Stomach (tissue), 9 donors: ENCODE measurements around the gene CRHR1. TPM values are rescaled to one million over a fixed set of nuclear protein-coding genes. Genes with fewer than 3 reads are reported as not detected.

Source experiments
- DNase-seq, 2 donors: peaks; one replicate each; pipeline versions ENCODE4 v3.0.0 to v3.0.0-alpha.2; 2013 to 2019
- H3K27ac ChIP-seq, 5 donors: fragments of 200-600 bp in 4 of 5; sonication (generic) in 4 of 5; one replicate each; pipeline ENCODE4 v1.5.1; 2013 to 2019; ENCODE audit warnings: mild to moderate bottlenecking in 1 of 5, moderate library complexity in 1 of 5
- H3K27me3 ChIP-seq, 3 donors: fragments of 200-600 bp; sonication (generic); one replicate each; pipeline ENCODE4 v1.5.1; 2017 to 2019; ENCODE audit warnings: mixed run types in 1 of 3
- H3K36me3 ChIP-seq, 4 donors: fragments of 200-600 bp; sonication (generic); 1 replicate in 3 of 4; 2 replicates in 1 of 4; pipeline ENCODE4 v1.5.1; 2016 to 2019
- H3K4me1 ChIP-seq, 4 donors: fragments of 200-600 bp; sonication (generic); one replicate each; pipeline ENCODE4 v1.5.1; 2016 to 2019
- H3K4me3 ChIP-seq, 4 donors: fragments of 200-600 bp; sonication (generic) in 3 of 4; one replicate each; pipeline ENCODE4 v1.5.1; 2016 to 2019; ENCODE audit warnings: mild to moderate bottlenecking in 1 of 4
- H3K9me3 ChIP-seq, 4 donors: fragments of 200-600 bp; sonication (generic); one replicate each; pipeline ENCODE4 v1.5.1; 2016 to 2019
- EP300 ChIP-seq: sonication (generic); formaldehyde crosslinking; IDR thresholded peaks from one replicate; pipeline ENCODE4 v1.6.1; 2017; ENCODE audit warnings: antibody characterized with exemption
- POLR2A ChIP-seq, 4 donors: fragments of 450-650 bp; IDR thresholded peaks; one replicate each; pipeline ENCODE4 v1.6.1; 2016; ENCODE audit warnings: antibody characterized with exemption in 4 of 4, control low read depth in 2 of 4, mild to moderate bottlenecking in 1 of 4, moderate library complexity in 1 of 4
- POLR2AphosphoS5 ChIP-seq, 3 donors: sonication (generic); formaldehyde crosslinking; IDR thresholded peaks; one replicate each; pipeline ENCODE4 v1.6.1; 2016; ENCODE audit warnings: antibody characterized with exemption in 3 of 3
- WGBS, 5 donors: extraction: QIAGEN DNeasy Blood & Tissue Kit in 3 of 5; methylation state at CpG; one replicate each; pipeline versions ENCODE4 v1.1.5 to v1.1.7; 2013 to 2018; 5-methylcytosine and 5-hydroxymethylcytosine counted together
- intact Hi-C: fragments of 100-400 bp; cut with DNase I; formaldehyde crosslinking; loops from one replicate; pipeline ENCODE4 v1.15.1; 2023; ENCODE audit warnings: low total_unique reads
- polyA plus RNA-seq, 3 donors: library from polyadenylated mRNA; stranded (reverse); fragments of 200-250 nt; gene quantifications; one replicate each; pipeline ENCODE4 v1.2.3, GENCODE V29; 2013
- total RNA-seq, 5 donors: library from RNA; depleted of rRNA; stranded (reverse); fragments of >200 nt; gene quantifications; one replicate each; pipeline versions ENCODE4 v1.1.0 to v1.2.3, GENCODE V29; 2014 to 2016
- TF ChIP-seq, protein P1 (sequence below), 7 experiments: fragments of 450-650 bp in 4 of 7; fragments of 200-600 bp in 3 of 7; sonication (generic) in 3 of 7; IDR thresholded peaks; one replicate each; pipeline ENCODE4 v1.5.1; 2016 to 2019; ENCODE audit warnings: antibody characterized with exemption in 7 of 7, control low read depth in 2 of 7, mild to moderate bottlenecking in 1 of 7
- donor health status: healthy with polysubstance abuse.
- donor health status: Bipolar disorder and iron deficiency.
- donor health status: healthy.

Gene CRHR1
- total and polyA plus RNA-seq, 8 donors: not detected

DNA sequence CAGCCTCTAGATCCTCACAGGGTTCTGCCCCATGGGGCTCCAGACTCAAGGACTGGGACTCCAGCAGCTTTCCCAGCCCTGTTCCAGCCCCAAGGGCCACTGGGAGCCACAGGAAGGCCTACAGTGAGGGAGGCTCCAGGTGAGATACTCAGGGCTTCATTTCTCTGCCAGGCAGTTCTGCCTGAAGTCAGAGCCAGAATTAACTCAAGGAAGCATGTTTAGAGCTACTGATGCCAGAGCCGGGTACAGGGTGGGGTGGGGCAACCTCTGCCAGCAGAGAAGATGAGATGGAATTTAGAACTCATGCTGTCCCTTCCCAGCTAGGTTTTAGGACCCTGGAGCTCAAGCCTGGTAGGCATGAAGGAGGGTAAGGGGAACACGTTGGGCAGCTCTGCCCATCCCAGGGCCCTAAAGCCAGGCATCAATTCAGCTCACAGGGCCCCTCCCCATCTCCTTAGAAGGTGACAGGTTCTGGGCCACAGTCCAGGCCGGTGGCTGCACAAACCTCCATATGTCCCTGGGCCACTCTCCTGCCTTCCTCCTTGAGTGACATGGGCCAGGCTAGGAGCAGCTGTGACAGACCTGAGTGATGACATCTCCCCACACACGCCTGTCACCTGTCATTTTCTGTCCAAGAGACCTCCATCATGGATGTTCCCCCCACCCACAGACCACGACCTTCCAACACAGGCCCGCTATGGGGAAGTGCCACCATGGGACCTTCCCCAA lies 36.1 kb downstream of the CRHR1 start:
- Histone ChIP-seq H3K27ac (no peak overlapping the region), H3K36me3 (no peaks in the 10 kb centered on the region), H3K27me3 (peaks cover 0 to 44% (median 6%) of the 10 kb centered on the region in 3 donors), H3K9me3 (no peaks in the 10 kb centered on the region), H3K4me1 (no peaks in the 10 kb centered on the region), H3K4me3 (no peak overlapping the region)
- 53 to 61% (median 56%) methylated on average over 5 to 6 of the region's 6 CpGs for whole genome bisulfite sequencing, 5 donors
- intact Hi-C loops: no loop called here
- no peak for TF ChIP-seq EP300
- TF ChIP-seq POLR2AphosphoS5 (IDR thresholded peaks at IDR 0.05): no peak
- TF ChIP-seq, protein P1, sequence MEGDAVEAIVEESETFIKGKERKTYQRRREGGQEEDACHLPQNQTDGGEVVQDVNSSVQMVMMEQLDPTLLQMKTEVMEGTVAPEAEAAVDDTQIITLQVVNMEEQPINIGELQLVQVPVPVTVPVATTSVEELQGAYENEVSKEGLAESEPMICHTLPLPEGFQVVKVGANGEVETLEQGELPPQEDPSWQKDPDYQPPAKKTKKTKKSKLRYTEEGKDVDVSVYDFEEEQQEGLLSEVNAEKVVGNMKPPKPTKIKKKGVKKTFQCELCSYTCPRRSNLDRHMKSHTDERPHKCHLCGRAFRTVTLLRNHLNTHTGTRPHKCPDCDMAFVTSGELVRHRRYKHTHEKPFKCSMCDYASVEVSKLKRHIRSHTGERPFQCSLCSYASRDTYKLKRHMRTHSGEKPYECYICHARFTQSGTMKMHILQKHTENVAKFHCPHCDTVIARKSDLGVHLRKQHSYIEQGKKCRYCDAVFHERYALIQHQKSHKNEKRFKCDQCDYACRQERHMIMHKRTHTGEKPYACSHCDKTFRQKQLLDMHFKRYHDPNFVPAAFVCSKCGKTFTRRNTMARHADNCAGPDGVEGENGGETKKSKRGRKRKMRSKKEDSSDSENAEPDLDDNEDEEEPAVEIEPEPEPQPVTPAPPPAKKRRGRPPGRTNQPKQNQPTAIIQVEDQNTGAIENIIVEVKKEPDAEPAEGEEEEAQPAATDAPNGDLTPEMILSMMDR (IDR thresholded peaks at IDR 0.05): no peak
- no peak for TF ChIP-seq POLR2A (IDR thresholded peaks at IDR 0.05)
- no peak for DNase-seq

DNA sequence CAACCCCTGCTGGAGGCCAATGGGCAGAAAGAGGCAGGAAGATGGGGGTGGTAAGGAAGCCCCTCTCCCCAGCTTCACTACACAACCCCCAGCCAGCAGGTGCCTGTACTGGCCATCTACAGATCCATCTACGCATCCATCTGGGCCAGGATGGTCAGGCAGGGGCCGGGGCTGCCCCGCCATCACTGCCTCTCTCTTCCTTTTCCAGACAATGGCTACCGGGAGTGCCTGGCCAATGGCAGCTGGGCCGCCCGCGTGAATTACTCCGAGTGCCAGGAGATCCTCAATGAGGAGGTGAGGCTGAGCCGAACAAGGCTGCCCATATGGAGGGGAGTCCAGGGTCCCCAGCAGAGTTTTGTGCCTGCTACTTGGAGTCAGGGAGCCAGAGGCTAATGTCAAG lies 37.0 kb downstream of the CRHR1 start:
- WGBS, 5 donors: 87 to 100% (median 90%) methylated on average over 1 to 9 of the region's 9 CpGs
- H3K27me3 ChIP-seq: peaks cover 0 to 53% (median 6%) of the 10 kb centered on the region in 3 donors
- no peaks in the 10 kb centered on the region for H3K9me3 ChIP-seq
- H3K36me3 ChIP-seq: no peaks in the 10 kb centered on the region
- no peak overlapping the region for H3K4me3 ChIP-seq
- TF ChIP-seq POLR2AphosphoS5 (IDR thresholded peaks at IDR 0.05) (no peak), POLR2A (IDR thresholded peaks at IDR 0.05) (no peak)
- no peaks in the 10 kb centered on the region for H3K4me1 ChIP-seq
- no peak for DNase-seq
- H3K27ac ChIP-seq: no peak overlapping the region
- intact Hi-C loops: no loop called here

DNA sequence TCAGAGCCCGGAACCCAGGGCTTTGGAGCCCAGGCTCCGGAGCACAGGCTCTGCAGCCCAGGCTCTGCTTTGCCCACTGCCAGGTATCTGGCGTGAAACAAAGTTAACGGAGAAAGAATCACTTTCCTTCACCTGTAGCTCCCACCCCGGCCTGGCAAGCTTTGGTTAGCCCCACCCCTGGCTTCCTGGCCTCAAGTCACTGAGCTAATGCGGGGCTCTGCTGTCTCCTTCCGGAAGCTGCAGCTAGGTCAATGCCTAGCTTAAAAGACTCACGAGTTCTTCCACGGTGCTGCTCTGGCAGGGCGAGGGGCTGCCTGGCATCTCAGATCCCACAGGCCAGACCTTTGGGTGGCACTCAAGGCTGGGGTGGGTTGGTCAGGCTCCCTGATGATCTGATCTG lies 39.5 kb downstream of the CRHR1 start:
- no peak overlapping the region for H3K4me3 ChIP-seq
- H3K9me3 ChIP-seq: no peaks in the 10 kb centered on the region
- no peaks in the 10 kb centered on the region for H3K4me1 ChIP-seq
- intact Hi-C loops: no loop called here
- no peaks in the 10 kb centered on the region for H3K36me3 ChIP-seq
- 59 to 69% (median 62%) methylated on average over 8 to 10 of the region's 10 CpGs for WGBS, 5 donors
- H3K27ac ChIP-seq: no peak overlapping the region
- no peak for DNase-seq
- H3K27me3 ChIP-seq: peaks cover 0 to 78% (median 6%) of the 10 kb centered on the region in 3 donors
- TF ChIP-seq POLR2A (IDR thresholded peaks at IDR 0.05): no peak
- TF ChIP-seq, protein P1 (IDR thresholded peaks at IDR 0.05): no peak
- TF ChIP-seq POLR2AphosphoS5 (IDR thresholded peaks at IDR 0.05): no peak
- no peak for TF ChIP-seq EP300

DNA sequence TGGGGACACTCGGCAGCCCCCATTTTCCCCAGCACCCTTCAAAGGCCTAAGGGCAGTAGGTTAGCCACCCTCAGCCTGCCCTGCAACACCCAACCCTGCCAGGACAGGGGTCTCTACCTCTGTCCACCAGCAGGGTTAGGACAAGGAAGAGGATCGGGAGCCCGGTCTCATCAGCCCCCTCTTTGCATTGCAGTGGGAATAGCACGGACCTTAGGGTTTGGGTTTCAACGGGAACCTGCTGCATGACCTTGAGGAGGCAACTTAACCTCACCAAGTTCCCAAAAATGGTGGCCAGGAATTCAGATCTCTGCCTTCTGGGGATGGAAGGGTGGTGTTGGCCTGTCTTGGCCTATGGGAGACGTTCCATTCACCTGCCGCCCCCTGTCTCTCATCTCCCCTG lies 40.4 kb downstream of the CRHR1 start:
- H3K27ac ChIP-seq: no peak overlapping the region
- H3K27me3 ChIP-seq: peaks cover 0 to 85% (median 6%) of the 10 kb centered on the region in 3 donors

More for the DNA sequence above, 40.4 kb downstream of the CRHR1 start:
- no peaks in the 10 kb centered on the region for H3K9me3 ChIP-seq
- H3K36me3 ChIP-seq: no peaks in the 10 kb centered on the region
- WGBS, 5 donors: 66 to 82% (median 74%) methylated on average over 6 to 7 of the region's 7 CpGs
- H3K4me3 ChIP-seq: no peak overlapping the region
- DNase-seq: no peak
- intact Hi-C loops: no loop called here
- no peaks in the 10 kb centered on the region for H3K4me1 ChIP-seq
- TF ChIP-seq POLR2AphosphoS5 (IDR thresholded peaks at IDR 0.05) (no peak), POLR2A (IDR thresholded peaks at IDR 0.05) (no peak), EP300 (no peak)
- TF ChIP-seq, protein P1 (IDR thresholded peaks at IDR 0.05): no peak
